GM03348 (cell line): ENCODE data around the gene PEX14.

Experiments used
- DNase-seq: peaks from one replicate; pipeline ENCODE4 v3.0.0; 2012; ENCODE audit warnings: low spot score

The PEX14 gene

DNA sequence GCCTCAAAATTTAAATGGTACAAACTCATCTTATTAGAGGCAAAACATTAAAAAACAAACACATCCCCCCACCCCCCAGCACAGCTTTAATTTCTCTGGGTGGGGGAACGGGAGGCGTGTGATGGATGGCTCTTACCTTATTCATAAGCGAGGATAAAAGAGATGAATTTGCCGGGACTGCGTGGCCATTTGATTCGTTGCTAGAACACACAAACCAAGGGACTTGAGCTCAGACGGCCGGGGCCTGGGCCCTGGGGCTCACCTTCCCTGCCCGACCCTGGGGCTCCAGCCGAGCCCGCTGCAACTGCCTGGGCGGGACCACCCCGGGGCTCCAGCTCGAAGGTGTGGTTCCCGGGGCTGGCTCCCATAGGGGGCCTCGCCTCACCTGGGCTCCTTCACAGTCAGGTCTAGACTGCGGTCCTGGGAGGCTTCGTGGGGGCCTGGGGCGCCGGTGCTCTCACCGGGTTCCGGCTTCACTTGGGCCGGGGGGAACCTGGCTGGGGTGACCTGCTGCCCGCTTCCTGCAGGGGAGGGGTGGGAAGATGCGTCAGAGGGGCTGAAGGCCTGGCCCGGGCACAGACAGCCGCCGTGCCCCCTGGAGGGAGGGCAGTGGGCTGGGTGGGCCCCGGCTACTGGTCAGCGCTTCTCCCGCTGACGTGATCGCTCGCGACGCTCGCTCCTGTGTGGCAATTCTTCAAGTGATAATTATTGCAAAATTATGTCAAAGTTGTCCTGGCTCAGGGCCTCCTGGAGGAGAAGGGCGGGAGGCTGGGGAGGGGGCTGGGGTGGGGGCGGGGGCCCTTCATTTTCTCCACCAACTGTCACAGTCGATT is 176.0 kb downstream of the PEX14 start:
- DNase-seq: no peak

GRCh38 chr1:10651389-10651766 is 176.6 kb downstream of the PEX14 start:
- no peak for DNase-seq

DNA sequence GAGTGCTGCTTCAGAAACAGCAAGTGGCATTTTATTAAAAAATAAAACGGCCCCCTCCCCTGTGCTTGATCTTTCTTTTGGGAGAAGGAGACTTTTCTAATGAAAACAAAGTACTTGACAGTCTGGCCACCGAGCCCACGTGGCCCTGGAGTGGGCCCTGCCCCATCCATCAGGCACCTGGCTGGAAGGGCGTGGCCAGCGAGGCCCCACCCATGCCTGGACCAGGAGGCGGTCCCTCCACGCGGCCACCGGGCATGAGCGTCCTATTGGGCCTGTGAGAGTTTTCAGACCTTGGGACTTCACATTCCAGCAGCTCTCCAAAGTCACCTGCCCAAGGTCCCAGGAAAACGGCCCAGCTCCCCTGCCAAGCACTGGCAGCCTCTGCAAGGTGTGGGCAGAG is 177.0 kb downstream of the PEX14 start:
- DNase-seq: no peak

- no peak for DNase-seq
These were observed 177.9 kb downstream of the PEX14 start for GRCh38 chr1:10652626-10653025.

- DNase-seq: no peak
These were observed 178.8 kb downstream of the PEX14 start for GRCh38 chr1:10653370-10654125.

GRCh38 chr1:10655002-10655401 is 180.3 kb downstream of the PEX14 start:
- DNase-seq: no peak

DNA sequence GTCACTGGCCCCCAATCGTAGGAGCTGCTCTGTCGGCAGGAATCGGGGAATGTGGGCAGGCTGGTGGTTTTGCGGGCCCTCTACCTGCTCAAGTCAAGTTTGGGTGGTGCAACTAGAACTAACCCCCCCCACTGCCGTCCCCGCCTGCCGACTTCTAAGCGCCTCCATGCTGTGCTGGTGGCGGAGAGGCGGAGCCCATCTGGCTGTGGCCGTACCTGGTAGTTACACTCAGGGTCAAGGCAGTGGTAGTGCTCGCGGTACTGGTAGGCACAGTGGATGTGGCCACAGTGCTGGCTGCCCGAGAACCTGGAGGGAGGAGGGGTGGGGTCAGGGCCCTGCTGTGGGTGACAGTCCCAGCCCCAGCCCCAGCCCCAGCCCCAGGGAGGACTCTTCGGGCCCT is 181.7 kb downstream of the PEX14 start:
- no peak for DNase-seq

DNA sequence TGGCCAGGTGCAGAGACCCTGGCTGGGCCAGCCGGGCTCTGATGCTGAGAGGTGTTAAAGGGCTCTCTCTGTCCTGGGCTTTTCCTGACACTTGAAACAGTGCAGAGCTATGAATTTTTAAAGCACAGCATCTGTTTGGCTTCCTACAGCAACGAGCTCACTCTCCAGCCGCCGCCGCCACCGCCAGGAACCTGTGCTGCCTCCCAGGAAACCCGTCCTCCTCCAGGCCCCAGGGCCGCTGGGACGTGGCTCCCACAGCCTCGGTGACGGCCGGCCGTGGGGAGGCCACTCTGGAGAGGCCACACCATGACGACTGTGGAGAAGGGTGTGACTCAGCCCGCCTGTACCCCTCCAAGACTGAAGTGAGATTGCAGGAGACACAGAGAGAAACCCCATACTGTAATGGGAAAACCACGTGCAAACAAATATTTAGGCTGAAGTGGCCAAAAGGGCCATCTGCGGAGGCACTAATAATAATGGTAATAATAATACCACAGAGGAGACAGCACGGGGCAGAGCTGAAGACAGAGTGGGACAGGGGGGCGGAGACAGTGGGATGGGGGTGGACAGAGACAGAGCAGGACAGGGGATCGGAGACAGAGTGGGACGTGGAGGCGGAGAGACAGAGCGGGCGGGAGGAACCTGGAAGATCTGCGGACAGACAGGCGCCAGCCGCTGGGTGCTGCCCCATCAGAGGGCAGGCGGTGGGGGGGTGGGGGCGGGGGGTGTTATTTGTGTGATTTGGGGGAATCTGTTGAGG is 182.5 kb downstream of the PEX14 start:
- no peak for DNase-seq

- no peak for DNase-seq
These were observed 183.8 kb downstream of the PEX14 start for GRCh38 chr1:10658396-10659066.

DNA sequence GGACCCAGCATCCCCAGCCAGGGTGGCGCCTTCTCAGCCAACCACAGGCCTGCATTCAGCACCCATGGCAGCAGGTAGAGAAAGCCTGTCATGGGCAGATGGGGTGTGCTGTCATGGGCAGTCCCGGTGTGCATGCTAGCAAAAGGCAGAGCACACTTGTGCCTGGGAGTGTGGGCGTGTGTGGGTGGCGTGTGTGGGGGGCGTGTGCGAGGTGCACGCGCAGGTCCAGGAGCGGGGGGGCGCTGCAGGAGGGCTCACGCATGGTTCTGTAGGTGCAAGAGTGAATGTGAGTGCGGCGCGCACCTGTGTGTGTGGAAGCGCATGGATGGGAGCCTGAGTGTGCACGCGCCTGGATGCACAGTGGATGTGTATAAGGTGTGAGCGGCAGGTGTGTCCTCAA is 184.5 kb downstream of the PEX14 start:
- DNase-seq: no peak

GRCh38 chr1:10659646-10660540 is 185.1 kb downstream of the PEX14 start:
- DNase-seq: no peak

DNA sequence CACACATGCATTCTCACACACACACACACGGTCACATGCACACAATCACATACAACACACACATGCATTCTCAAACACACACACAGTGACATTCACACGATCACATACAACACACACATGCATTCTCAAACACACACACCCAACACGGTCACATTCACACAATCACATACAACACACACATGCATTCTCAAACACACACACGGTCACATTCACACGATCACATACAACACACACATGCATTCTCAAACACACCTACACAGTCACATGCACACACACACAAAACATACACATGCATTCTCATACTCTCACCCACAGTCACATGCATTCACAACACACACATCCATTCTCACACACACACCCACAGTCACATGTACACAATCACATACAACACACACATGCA is 186.7 kb downstream of the PEX14 start:
- no peak for DNase-seq

DNA sequence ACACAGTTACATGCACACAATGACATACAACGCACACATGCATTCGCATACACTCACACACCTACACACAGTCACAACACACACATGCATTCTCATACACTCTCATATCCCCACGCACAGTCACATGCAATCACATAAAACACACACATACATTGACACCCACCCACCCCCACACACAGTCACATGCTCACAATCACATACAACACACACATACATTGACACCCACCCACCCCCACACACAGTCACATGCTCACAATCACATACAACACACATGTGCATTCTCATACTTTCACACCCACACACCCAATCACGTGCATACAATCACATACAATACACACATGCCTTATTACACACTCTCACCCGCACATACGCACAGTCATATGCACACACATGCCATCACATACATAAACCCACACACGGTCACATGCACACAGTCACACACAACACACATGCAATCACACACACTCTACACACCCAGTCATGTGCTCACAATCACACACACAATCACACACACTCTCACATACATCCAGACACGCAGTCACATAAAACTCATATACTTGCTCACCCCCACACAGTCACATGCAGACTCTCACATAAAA is 187.4 kb downstream of the PEX14 start:
- no peak for DNase-seq

- DNase-seq: no peak
These were observed 188.3 kb downstream of the PEX14 start for GRCh38 chr1:10662824-10663677.

DNA sequence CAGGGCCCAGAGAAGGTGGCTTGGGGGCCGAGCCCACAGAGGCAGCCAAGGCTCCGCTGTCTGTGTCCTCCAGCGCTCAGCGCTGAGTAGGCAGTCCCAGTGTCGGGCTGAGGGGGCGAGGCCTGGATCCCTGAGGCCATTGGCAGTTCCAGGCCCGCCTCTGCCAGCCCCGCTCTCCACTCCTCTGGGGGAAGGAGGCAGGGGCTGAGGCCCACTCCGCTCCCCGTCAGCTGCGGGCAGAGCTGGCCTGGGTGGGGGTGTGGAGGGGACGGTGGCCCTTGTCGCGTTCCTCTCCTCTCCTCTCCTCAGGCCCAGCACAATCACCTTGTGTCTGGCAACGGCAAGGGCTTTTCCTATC is 188.9 kb downstream of the PEX14 start:
- DNase-seq: peak; percentile 75

- no peak for DNase-seq
These were observed 189.5 kb downstream of the PEX14 start for GRCh38 chr1:10664251-10664650.

DNA sequence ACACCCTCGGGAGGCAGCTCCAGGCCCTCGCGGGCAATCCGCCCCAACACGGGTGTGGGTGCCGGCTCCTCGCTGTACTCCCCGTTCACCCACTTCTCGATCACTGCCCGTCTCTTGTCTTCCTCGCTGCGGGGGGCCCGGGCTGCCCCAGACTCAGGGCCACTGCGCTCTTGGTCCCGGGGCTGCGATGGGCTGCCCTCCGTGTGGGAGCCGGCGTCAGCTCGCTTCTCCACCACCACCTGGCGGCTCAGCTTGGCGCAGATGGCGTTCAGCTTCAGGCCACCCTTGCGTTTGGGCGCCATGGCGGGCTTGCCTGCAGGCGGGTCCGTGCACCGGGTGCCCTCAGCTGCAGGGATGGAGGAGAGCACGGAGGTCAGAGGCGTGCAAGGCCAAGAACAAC is 190.5 kb downstream of the PEX14 start:
- DNase-seq: no peak

- DNase-seq: no peak
These were observed 191.4 kb downstream of the PEX14 start for GRCh38 chr1:10665930-10666850.
